Activated naive CD8-positive, alpha-beta T cell treated with anti-CD3 and anti-CD28 coated beads for 36 hours (primary cell): ENCODE results near the gene TMEM141. TPM values are rescaled to one million over a fixed set of nuclear protein-coding genes. Genes with fewer than 3 reads are reported as not detected.
"Not testable (repeated sequence)": the region's sequence is repeated elsewhere in the genome, so short reads cannot be mapped to it uniquely, and the experiment has no call there.

Experiments
- DNase-seq: peaks from one replicate; pipeline ENCODE4 v3.0.0; 2021
- H3K27ac Mint-ChIP-seq: one replicate; pipeline ENCODE4 v1.8.0; 2022; ENCODE audit warnings: mild to moderate bottlenecking, moderate library complexity, mixed read lengths
- H3K27me3 Mint-ChIP-seq: one replicate; pipeline ENCODE4 v1.8.0; 2022; ENCODE audit warnings: mild to moderate bottlenecking, mixed read lengths
- H3K36me3 Mint-ChIP-seq: one replicate; pipeline ENCODE4 v1.8.0; 2021; ENCODE audit warnings: mild to moderate bottlenecking, mixed read lengths
- H3K4me1 Mint-ChIP-seq: one replicate; pipeline ENCODE4 v1.8.0; 2021; ENCODE audit warnings: mixed read lengths
- H3K4me3 Mint-ChIP-seq: one replicate; pipeline ENCODE4 v1.8.0; 2022; ENCODE audit warnings: mild to moderate bottlenecking, moderate library complexity, mixed read lengths
- H3K9me3 Mint-ChIP-seq: one replicate; pipeline ENCODE4 v1.8.0; 2022; ENCODE audit warnings: mixed read lengths
- total RNA-seq, 2 experiments: library from RNA; stranded (reverse); gene quantifications; one replicate each; pipeline ENCODE4 v1.2.3, GENCODE V29; 2021

Gene TMEM141
- total RNA-seq, 2 experiments from 2014 or later: 49.3 to 49.6 TPM

DNA sequence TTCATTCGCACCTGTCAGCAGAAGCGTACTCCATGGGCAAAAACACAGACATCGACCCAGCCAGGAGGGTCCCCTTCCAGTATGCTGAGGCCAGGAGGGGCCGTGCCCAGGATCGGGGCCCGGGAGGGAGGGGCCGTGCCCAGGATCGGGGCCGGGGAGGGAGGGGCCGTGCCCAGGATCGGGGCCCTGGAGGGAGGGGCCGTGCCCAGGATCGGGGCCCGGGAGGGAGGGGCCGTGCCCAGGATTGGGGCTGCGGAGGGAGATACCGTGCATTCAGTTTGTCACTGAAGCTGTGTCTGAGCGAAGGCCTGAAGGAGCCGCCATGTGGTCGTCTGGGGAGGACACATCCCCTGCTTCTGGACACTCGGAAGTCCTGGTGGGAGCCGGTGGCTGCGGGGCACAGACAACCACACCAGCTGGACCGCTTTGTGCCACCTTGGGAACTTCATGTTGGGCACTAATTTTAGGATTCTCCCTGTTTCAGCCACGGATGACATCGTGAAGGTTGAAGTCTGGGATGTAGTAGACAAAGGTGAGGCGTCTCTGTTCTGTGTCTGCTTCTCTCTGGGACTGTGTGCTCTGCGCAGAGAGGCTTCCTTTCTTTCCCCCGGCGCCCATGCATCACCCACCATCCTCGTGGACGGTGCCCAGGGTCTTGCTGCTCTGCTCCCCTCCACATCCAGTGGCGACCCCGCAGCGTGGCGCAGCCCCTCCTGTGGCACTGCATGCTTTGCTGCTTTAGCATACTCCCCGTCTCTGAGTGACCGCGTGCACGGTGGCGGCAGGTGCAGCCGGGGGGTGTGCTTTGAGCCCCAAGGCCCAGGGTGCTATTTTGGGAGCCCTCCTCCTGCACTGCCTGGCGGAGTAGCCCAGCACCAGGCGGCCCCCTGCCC is 34.4 kb downstream of the TMEM141 start:
- Mint-ChIP-seq H3K4me3 (no peak overlapping the region), H3K36me3 (peaks cover 6% of the 10 kb centered on the region), H3K27ac (no peak overlapping the region), H3K9me3 (no peaks in the 10 kb centered on the region), H3K4me1 (peaks cover 6% of the 10 kb centered on the region), H3K27me3 (no peaks in the 10 kb centered on the region)
- DNase-seq: no peak

- H3K36me3 Mint-ChIP-seq: peaks cover 2% of the 10 kb centered on the region
- H3K4me1 Mint-ChIP-seq: peaks cover 3% of the 10 kb centered on the region
- H3K4me3 Mint-ChIP-seq: no peak overlapping the region
- H3K27me3 Mint-ChIP-seq: no peaks in the 10 kb centered on the region
- no peak for DNase-seq
- H3K27ac Mint-ChIP-seq: no peak overlapping the region
- H3K9me3 Mint-ChIP-seq: no peaks in the 10 kb centered on the region
Measured at GRCh38 chr9:136826188-136826541, 35.0 kb downstream of the TMEM141 start.

GRCh38 chr9:136826703-136827582 is 35.8 kb downstream of the TMEM141 start:
- peaks cover 3% of the 10 kb centered on the region for H3K4me1 Mint-ChIP-seq
- H3K36me3 Mint-ChIP-seq: peaks cover 2% of the 10 kb centered on the region
- no peaks in the 10 kb centered on the region for H3K27me3 Mint-ChIP-seq
- H3K4me3 Mint-ChIP-seq: no peak overlapping the region
- no peak for DNase-seq
- no peak overlapping the region for H3K27ac Mint-ChIP-seq
- no peaks in the 10 kb centered on the region for H3K9me3 Mint-ChIP-seq

GRCh38 chr9:136827794-136828473 is 36.8 kb downstream of the TMEM141 start:
- no peaks in the 10 kb centered on the region for H3K9me3 Mint-ChIP-seq
- H3K36me3 Mint-ChIP-seq: peaks cover 2% of the 10 kb centered on the region
- no peak overlapping the region for H3K27ac Mint-ChIP-seq
- no peak overlapping the region for H3K4me3 Mint-ChIP-seq
- peaks cover 3% of the 10 kb centered on the region for H3K4me1 Mint-ChIP-seq
- no peaks in the 10 kb centered on the region for H3K27me3 Mint-ChIP-seq
- DNase-seq: no peak

DNA sequence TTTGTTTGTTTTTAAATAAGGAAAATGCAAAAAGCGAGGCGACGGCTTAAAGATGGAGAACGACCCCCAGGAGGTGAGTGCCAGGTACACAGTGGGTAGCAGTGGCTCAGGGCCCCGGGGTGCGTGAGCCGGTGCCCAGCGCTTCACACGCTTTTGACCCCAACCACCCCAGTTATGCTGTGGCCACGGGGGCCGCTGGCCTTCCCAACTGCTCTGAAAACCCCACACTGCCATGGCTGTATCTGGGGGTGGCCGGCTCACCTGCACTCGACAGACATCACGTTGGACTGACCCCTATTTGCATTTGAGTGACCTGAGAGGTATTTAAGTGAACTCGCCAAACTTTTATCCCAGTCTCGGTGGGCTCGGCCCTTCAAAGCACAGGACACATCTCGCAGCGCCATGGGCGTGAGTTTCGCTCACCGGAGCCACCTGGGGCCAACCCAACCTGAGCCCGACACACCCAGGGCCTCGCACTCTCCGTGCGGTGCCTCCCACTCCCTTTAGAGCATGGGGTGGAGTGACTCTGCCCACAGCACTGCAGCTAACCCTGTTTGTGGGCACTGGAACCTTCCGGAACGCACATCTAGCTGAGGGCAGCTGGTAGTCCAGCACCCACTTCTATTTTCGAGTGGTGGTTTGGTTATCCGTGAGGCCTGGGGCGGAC is 37.5 kb downstream of the TMEM141 start:
- Mint-ChIP-seq H3K4me1 (no peaks in the 10 kb centered on the region), H3K27me3 (no peaks in the 10 kb centered on the region), H3K4me3 (no peak overlapping the region), H3K9me3 (no peaks in the 10 kb centered on the region), H3K36me3 (peaks cover 2% of the 10 kb centered on the region), H3K27ac (no peak overlapping the region)
- no peak for DNase-seq

DNA sequence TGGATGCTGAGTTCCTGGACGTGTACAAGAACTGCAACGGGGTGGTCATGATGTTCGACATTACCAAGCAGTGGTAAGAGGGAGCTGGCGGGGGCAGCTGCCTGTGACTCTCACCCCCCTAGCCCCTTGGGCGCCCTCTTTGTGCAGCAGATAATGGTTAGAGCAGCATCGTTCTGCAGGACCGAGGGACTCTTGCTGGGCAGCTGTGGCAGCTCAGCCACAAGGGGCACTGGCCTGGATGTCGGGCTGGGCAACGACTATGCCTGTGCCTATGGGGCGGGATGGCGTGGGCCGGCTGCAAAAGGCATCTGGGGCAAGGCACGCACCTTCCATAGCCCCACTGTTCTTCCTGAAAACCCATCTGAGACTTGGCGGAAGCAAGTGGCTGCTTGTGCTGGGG is 38.3 kb downstream of the TMEM141 start:
- Mint-ChIP-seq H3K27ac (no peak overlapping the region), H3K4me3 (no peak overlapping the region), H3K9me3 (no peaks in the 10 kb centered on the region), H3K4me1 (no peaks in the 10 kb centered on the region), H3K36me3 (peaks cover 2% of the 10 kb centered on the region), H3K27me3 (no peaks in the 10 kb centered on the region)
- DNase-seq: no peak

- H3K36me3 Mint-ChIP-seq: peaks cover 2% of the 10 kb centered on the region
- H3K4me1 Mint-ChIP-seq: no peaks in the 10 kb centered on the region
- no peaks in the 10 kb centered on the region for H3K9me3 Mint-ChIP-seq
- no peak overlapping the region for H3K4me3 Mint-ChIP-seq
- no peak overlapping the region for H3K27ac Mint-ChIP-seq
- no peak for DNase-seq
- H3K27me3 Mint-ChIP-seq: no peaks in the 10 kb centered on the region
Measured at GRCh38 chr9:136829981-136830885, 39.1 kb downstream of the TMEM141 start.

GRCh38 chr9:136831002-136831719 is 40.0 kb downstream of the TMEM141 start:
- DNase-seq: no peak
- Mint-ChIP-seq H3K4me3 (no peak overlapping the region), H3K36me3 (peaks cover 2% of the 10 kb centered on the region), H3K9me3 (no peaks in the 10 kb centered on the region), H3K4me1 (no peaks in the 10 kb centered on the region), H3K27ac (no peak overlapping the region), H3K27me3 (no peaks in the 10 kb centered on the region)

DNA sequence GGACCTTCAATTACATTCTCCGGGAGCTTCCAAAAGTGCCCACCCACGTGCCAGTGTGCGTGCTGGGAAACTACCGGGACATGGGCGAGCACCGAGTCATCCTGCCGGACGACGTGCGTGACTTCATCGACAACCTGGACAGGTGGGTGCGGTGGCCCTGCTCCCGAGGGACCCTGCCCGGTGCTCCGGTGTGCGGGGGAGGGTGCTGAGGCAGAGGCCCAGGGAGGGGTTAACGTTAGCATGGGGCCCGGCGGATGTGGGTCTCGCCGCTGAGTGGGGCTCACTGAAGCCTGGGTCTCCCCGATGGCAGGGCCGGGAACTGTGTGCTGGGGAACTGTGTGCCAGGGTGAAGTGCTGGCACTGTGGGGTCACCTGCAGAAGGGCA is 40.6 kb downstream of the TMEM141 start:
- no peak overlapping the region for H3K4me3 Mint-ChIP-seq
- H3K27ac Mint-ChIP-seq: no peak overlapping the region
- H3K9me3 Mint-ChIP-seq: no peaks in the 10 kb centered on the region
- H3K27me3 Mint-ChIP-seq: no peaks in the 10 kb centered on the region
- no peak for DNase-seq
- H3K36me3 Mint-ChIP-seq: peaks cover 2% of the 10 kb centered on the region
- H3K4me1 Mint-ChIP-seq: no peaks in the 10 kb centered on the region

DNA sequence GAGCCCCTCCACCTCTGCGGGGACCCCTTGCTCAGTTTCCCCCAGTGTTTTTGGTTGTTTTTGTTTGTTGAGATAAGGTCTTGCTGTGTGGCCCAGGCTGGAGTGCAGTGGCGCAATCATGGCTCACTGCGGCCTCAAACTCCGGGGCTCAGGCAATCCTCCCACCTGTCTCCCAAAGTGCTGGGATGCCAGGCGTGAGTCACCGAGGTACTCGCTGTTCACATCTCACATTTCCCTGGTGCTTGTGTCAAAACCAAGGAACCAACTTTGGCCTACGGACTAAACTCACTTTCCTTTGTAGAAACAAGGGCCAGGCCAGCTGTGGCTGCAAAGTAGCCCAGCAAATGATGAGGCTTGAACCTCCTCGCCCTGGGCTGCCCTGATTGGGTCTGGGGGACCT is 41.4 kb downstream of the TMEM141 start:
- no peaks in the 10 kb centered on the region for H3K4me1 Mint-ChIP-seq
- DNase-seq: no peak
- no peaks in the 10 kb centered on the region for H3K9me3 Mint-ChIP-seq
- no peaks in the 10 kb centered on the region for H3K27me3 Mint-ChIP-seq
- peaks cover 2% of the 10 kb centered on the region for H3K36me3 Mint-ChIP-seq
- no peak overlapping the region for H3K27ac Mint-ChIP-seq
- no peak overlapping the region for H3K4me3 Mint-ChIP-seq

GRCh38 chr9:136833381-136834048 is 42.4 kb downstream of the TMEM141 start:
- H3K4me1 Mint-ChIP-seq, H3K4me3 Mint-ChIP-seq, H3K9me3 Mint-ChIP-seq, H3K36me3 Mint-ChIP-seq, H3K27me3 Mint-ChIP-seq, DNase-seq, H3K27ac Mint-ChIP-seq: not testable (repeated sequence)

DNA sequence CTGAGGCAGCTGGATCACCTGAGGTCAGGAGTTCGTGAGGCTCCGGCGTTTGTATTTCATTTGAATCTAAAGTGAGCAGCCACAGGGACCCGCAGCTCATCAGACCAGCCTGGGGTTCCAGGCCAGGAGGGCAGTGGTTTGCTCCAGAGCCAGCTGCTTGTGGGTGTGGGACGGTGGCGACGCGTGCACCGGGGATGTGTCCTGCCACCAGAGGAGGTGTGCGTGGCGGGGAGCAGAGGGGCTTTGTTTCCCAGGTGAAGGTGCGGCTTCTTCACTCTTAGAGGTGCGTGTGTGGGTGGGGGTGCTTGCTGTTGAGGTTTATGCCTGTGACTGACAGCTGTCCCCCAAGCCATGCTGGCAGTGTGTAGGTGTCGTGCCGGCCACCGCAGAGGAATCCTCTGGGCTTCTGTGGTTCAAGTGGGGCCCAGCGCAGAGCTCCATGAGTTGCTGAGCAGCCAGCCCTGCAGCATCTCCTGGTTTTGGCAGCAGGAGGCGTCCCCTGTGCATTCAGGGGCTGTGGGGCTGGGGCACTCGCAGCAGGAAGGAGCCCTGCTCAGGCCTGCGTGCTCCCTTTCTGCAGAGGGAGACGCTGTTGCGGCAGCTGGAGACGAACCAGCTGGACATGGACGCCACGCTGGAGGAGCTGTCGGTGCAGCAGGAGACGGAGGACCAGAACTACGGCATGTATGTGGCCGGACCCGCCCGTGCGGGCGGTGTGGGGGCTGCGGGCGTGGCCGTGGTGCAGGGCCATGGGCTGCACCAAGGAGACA is 44.2 kb downstream of the TMEM141 start:
- H3K27me3 Mint-ChIP-seq: no peaks in the 10 kb centered on the region
- no peak overlapping the region for H3K4me3 Mint-ChIP-seq
- H3K27ac Mint-ChIP-seq: no peak overlapping the region
- H3K4me1 Mint-ChIP-seq: no peaks in the 10 kb centered on the region
- no peak for DNase-seq
- H3K9me3 Mint-ChIP-seq: no peaks in the 10 kb centered on the region
- peaks cover 6% of the 10 kb centered on the region for H3K36me3 Mint-ChIP-seq
